Ovary (tissue), 3 donors: Measurements from ENCODE around the gene VENTX.

Experiments used
- POLR2A ChIP-seq: fragments of 450-650 bp; IDR thresholded peaks from one replicate; pipeline ENCODE4 v1.6.1; 2017; ENCODE audit warnings: antibody characterized with exemption, mild to moderate bottlenecking, moderate library complexity
- TF ChIP-seq, protein P1 (sequence below), 3 donors: fragments of 450-650 bp in 2 of 3; fragments of 200-600 bp in 1 of 3; IDR thresholded peaks; one replicate each; pipeline versions ENCODE4 v1.5.1 to v1.8.0; 2016 to 2022; ENCODE audit warnings: antibody characterized with exemption in 3 of 3, mild to moderate bottlenecking in 1 of 3
- donor health status: DM: no; HTN: no; CAD: no.

DNA sequence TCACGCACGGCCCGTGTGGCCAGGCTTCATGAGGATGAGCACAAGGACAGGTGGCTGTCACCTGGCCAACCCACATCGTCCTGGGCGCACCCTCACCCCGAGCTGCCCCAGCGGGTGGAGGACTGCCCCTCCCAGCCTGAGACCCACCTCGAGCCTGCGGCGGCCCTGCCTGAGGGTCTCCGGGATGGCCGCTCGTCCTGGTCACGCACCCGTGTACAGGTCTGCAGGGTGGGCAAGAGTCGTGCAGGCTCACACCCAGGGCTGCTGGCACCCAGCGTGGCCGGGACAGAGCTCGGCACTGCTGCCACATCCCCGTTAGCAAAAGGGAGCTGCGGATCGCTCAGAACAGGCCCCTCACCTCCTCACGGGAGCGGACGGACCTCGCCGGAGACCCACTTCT lies 22.1 kb upstream of the VENTX start:
- TF ChIP-seq, protein P1, sequence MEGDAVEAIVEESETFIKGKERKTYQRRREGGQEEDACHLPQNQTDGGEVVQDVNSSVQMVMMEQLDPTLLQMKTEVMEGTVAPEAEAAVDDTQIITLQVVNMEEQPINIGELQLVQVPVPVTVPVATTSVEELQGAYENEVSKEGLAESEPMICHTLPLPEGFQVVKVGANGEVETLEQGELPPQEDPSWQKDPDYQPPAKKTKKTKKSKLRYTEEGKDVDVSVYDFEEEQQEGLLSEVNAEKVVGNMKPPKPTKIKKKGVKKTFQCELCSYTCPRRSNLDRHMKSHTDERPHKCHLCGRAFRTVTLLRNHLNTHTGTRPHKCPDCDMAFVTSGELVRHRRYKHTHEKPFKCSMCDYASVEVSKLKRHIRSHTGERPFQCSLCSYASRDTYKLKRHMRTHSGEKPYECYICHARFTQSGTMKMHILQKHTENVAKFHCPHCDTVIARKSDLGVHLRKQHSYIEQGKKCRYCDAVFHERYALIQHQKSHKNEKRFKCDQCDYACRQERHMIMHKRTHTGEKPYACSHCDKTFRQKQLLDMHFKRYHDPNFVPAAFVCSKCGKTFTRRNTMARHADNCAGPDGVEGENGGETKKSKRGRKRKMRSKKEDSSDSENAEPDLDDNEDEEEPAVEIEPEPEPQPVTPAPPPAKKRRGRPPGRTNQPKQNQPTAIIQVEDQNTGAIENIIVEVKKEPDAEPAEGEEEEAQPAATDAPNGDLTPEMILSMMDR (IDR thresholded peaks at IDR 0.05): no peak
- no peak for TF ChIP-seq POLR2A
